ENCODE measurements around the gene UHRF1. TPM values are rescaled to one million over a fixed set of nuclear protein-coding genes. Genes with fewer than 3 reads are reported as not detected.
A peak's percentile ranks its signal among the peaks of the same experiment; 100 is the strongest.
"Not testable (repeated sequence)": the region's sequence is repeated elsewhere in the genome, so short reads cannot be mapped to it uniquely, and the experiment has no call there.

The UHRF1 gene
- total RNA-seq, 1 donor from 2014 or later = 0.32 TPM

GRCh38 chr19:4877753-4878490 is 31.4 kb upstream of the UHRF1 start:
- peak in 1 of 2 donors; percentile 77 for DNase-seq (ENCODE audit: low spot score in 2 of 2)
- no peaks in the 10 kb centered on the region for H3K36me3 ChIP-seq
- peaks cover 3 to 15% of the 10 kb centered on the region in 2 donors for H3K4me1 ChIP-seq
- H3K27me3 ChIP-seq = no peaks in the 10 kb centered on the region
- intact Hi-C loops (cut with DNase I) = loop anchor here (10.0 kb wide), 1 partner anchor 417 kb away; no protein-coding TSS in a partner anchor
- peak overlapping the region; percentile 71 to 77 for H3K27ac ChIP-seq
- no peak for TF ChIP-seq CTCF (IDR thresholded peaks at IDR 0.05)
- H3K9me3 ChIP-seq = no peaks in the 10 kb centered on the region
- peak overlapping the region in 1 of 2 donors; percentile 39 for H3K4me3 ChIP-seq

GRCh38 chr19:4878491-4878968 is 30.8 kb upstream of the UHRF1 start:
- no peak for TF ChIP-seq CTCF (IDR thresholded peaks at IDR 0.05)
- Histone ChIP-seq H3K9me3 (no peaks in the 10 kb centered on the region), H3K27ac (peak overlapping the region; percentile 71 to 77), H3K27me3 (no peaks in the 10 kb centered on the region), H3K4me1 (peaks cover 3 to 15% of the 10 kb centered on the region in 2 donors), H3K36me3 (no peaks in the 10 kb centered on the region), H3K4me3 (peak overlapping the region in 1 of 2 donors; percentile 39)
- DNase-seq (ENCODE audit: low spot score in 2 of 2) = no peak
- intact Hi-C loops (cut with DNase I) = loop anchor here (10.0 kb wide), 1 partner anchor 416 kb away; no protein-coding TSS in a partner anchor

GRCh38 chr19:4879041-4879440 is 30.3 kb upstream of the UHRF1 start:
- H3K4me3 ChIP-seq = no peak overlapping the region
- intact Hi-C loops (cut with DNase I) = loop anchor here (10.0 kb wide), 1 partner anchor 416 kb away; no protein-coding TSS in a partner anchor
- H3K9me3 ChIP-seq = no peaks in the 10 kb centered on the region
- peaks cover 3 to 15% of the 10 kb centered on the region in 2 donors for H3K4me1 ChIP-seq
- H3K36me3 ChIP-seq = no peaks in the 10 kb centered on the region
- peak overlapping the region in 1 of 2 donors; percentile 71 for H3K27ac ChIP-seq
- no peak for DNase-seq (ENCODE audit: low spot score in 2 of 2)
- no peak for TF ChIP-seq CTCF (IDR thresholded peaks at IDR 0.05)
- H3K27me3 ChIP-seq = no peaks in the 10 kb centered on the region

GRCh38 chr19:4882874-4883273 is 26.4 kb upstream of the UHRF1 start:
- H3K4me3 ChIP-seq; H3K27ac ChIP-seq; H3K27me3 ChIP-seq; H3K36me3 ChIP-seq; intact Hi-C loops (cut with DNase I); H3K4me1 ChIP-seq; H3K9me3 ChIP-seq; DNase-seq (ENCODE audit: low spot score in 2 of 2): not testable (repeated sequence)

GRCh38 chr19:4884993-4885392 is 24.3 kb upstream of the UHRF1 start:
- DNase-seq (ENCODE audit: low spot score in 2 of 2); H3K27me3 ChIP-seq; H3K27ac ChIP-seq; H3K9me3 ChIP-seq; intact Hi-C loops (cut with DNase I); H3K4me1 ChIP-seq; H3K36me3 ChIP-seq; H3K4me3 ChIP-seq: not testable (repeated sequence)

- H3K27ac ChIP-seq; intact Hi-C loops (cut with DNase I); H3K9me3 ChIP-seq; H3K36me3 ChIP-seq; DNase-seq (ENCODE audit: low spot score in 2 of 2); H3K4me1 ChIP-seq; H3K4me3 ChIP-seq; H3K27me3 ChIP-seq: not testable (repeated sequence)
Measured at GRCh38 chr19:4887803-4888202, 21.5 kb upstream of the UHRF1 start.

GRCh38 chr19:4889034-4889815 is 20.1 kb upstream of the UHRF1 start:
- no peak for TF ChIP-seq CTCF (IDR thresholded peaks at IDR 0.05)
- Histone ChIP-seq H3K36me3 (no peaks in the 10 kb centered on the region), H3K27ac (no peak overlapping the region), H3K9me3 (no peaks in the 10 kb centered on the region), H3K4me1 (no peaks in the 10 kb centered on the region), H3K4me3 (no peak overlapping the region), H3K27me3 (no peaks in the 10 kb centered on the region)
- no peak for DNase-seq (ENCODE audit: low spot score in 2 of 2)
- intact Hi-C loops (cut with DNase I) = no loop called here
